Prostate gland (tissue), 2 donors: ENCODE measurements around the gene TIRAP. TPM values are rescaled to one million over a fixed set of nuclear protein-coding genes. Genes with fewer than 3 reads are reported as not detected.
"Not testable (repeated sequence)": the region's sequence is repeated elsewhere in the genome, so short reads cannot be mapped to it uniquely, and the experiment has no call there.

ENCODE experiments used
- DNase-seq: peaks from one replicate; pipeline ENCODE4 v3.0.0-alpha.2; 2019; ENCODE audit warnings: low spot score
- H3K27ac ChIP-seq, 2 donors: fragments of 200-600 bp; sonication (generic); 2 replicates each; pipeline ENCODE4 v1.5.1; 2017 to 2019
- H3K27me3 ChIP-seq: fragments of 200-600 bp; sonication (generic); replicated peaks from 2 replicates; pipeline ENCODE4 v1.5.1; 2019; ENCODE audit not compliant: insufficient read depth
- H3K36me3 ChIP-seq, 2 donors: fragments of 200-600 bp; sonication (generic); 1 replicate in 1 of 2; 2 replicates in 1 of 2; pipeline versions ENCODE4 v1.5.1 to v1.8.1; 2017 to 2019
- H3K4me1 ChIP-seq: fragments of 200-600 bp; sonication (generic); replicated peaks from 2 replicates; pipeline ENCODE4 v1.5.1; 2019
- H3K4me3 ChIP-seq, 2 donors: fragments of 200-600 bp; sonication (generic); 2 replicates each; pipeline ENCODE4 v1.5.1; 2017 to 2019
- H3K9me3 ChIP-seq: fragments of 200-600 bp; sonication (generic); 2 replicates; pipeline ENCODE4 v1.5.1; 2017
- CTCF ChIP-seq, 4 experiments: fragments of 200-600 bp in 2 of 4; fragments of 450-650 bp in 2 of 4; sonication (generic) in 2 of 4; IDR thresholded peaks; 1 replicate in 3 of 4; 2 replicates in 1 of 4; pipeline ENCODE4 v1.5.1; 2016 to 2019; ENCODE audit warnings: antibody characterized with exemption in 4 of 4, mild to moderate bottlenecking in 2 of 4, moderate library complexity in 2 of 4
- POLR2A ChIP-seq: fragments of 450-650 bp; IDR thresholded peaks from one replicate; pipeline ENCODE4 v1.6.1; 2016; ENCODE audit warnings: antibody characterized with exemption, mild to moderate bottlenecking
- POLR2AphosphoS5 ChIP-seq: sonication (generic); formaldehyde crosslinking; IDR thresholded peaks from one replicate; pipeline ENCODE4 v1.6.1; 2017; ENCODE audit warnings: antibody characterized with exemption
- WGBS: methylation state at CpG from one replicate; pipeline ENCODE4 v1.1.5; 2018; 5-methylcytosine and 5-hydroxymethylcytosine counted together
- intact Hi-C: fragments of 100-400 bp; cut with DNase I; formaldehyde crosslinking; loops from one replicate; pipeline ENCODE4 v1.14.2; 2022
- total RNA-seq, 2 donors: library from RNA; depleted of rRNA; stranded (reverse); fragments of >200 nt; gene quantifications; one replicate each; pipeline ENCODE4 v1.1.0, GENCODE V29; 2016

The TIRAP gene
- total RNA-seq, 2 donors from 2014 or later = 15.2 to 19.9 TPM

- Histone ChIP-seq H3K36me3 (no peaks in the 10 kb centered on the region), H3K4me3 (no peak overlapping the region), H3K9me3 (no peaks in the 10 kb centered on the region), H3K4me1 (no peaks in the 10 kb centered on the region), H3K27me3 (no peaks in the 10 kb centered on the region), H3K27ac (no peak overlapping the region)
- WGBS = 79% methylated on average over 1 of the region's 1 CpG
- DNase-seq = no peak
- intact Hi-C loops = no loop called here
- TF ChIP-seq POLR2A (no peak), CTCF (IDR thresholded peaks at IDR 0.05) (no peak), POLR2AphosphoS5 (no peak)
These were observed 28.1 kb upstream of the TIRAP start for GRCh38 chr11:126254819-126255218.

- H3K27me3 ChIP-seq, intact Hi-C loops, H3K9me3 ChIP-seq, DNase-seq, H3K4me1 ChIP-seq, H3K4me3 ChIP-seq, H3K27ac ChIP-seq, H3K36me3 ChIP-seq: not testable (repeated sequence)
- 95% methylated on average over 5 of the region's 5 CpGs for WGBS
These were observed 27.4 kb upstream of the TIRAP start for GRCh38 chr11:126255507-126255906.

GRCh38 chr11:126256216-126256615 is 26.7 kb upstream of the TIRAP start:
- Histone ChIP-seq H3K4me1 (no peaks in the 10 kb centered on the region), H3K4me3 (no peak overlapping the region), H3K36me3 (no peaks in the 10 kb centered on the region), H3K27me3 (no peaks in the 10 kb centered on the region), H3K9me3 (no peaks in the 10 kb centered on the region), H3K27ac (no peak overlapping the region)
- intact Hi-C loops = no loop called here
- no peak for DNase-seq
- 94% methylated on average over 4 of the region's 4 CpGs for WGBS
- TF ChIP-seq POLR2A = no peak
- no peak for TF ChIP-seq POLR2AphosphoS5

GRCh38 chr11:126257144-126257543 is 25.7 kb upstream of the TIRAP start:
- Histone ChIP-seq H3K36me3 (no peaks in the 10 kb centered on the region), H3K27ac (no peak overlapping the region), H3K4me3 (no peak overlapping the region), H3K4me1 (no peaks in the 10 kb centered on the region), H3K9me3 (no peaks in the 10 kb centered on the region), H3K27me3 (no peaks in the 10 kb centered on the region)
- TF ChIP-seq POLR2AphosphoS5 = no peak
- no peak for TF ChIP-seq POLR2A
- TF ChIP-seq CTCF (IDR thresholded peaks at IDR 0.05) = no peak
- WGBS = 96% methylated on average over 2 of the region's 2 CpGs
- DNase-seq = no peak
- intact Hi-C loops = no loop called here

GRCh38 chr11:126257764-126258163 is 25.1 kb upstream of the TIRAP start:
- no peak for DNase-seq
- no peak for TF ChIP-seq POLR2A
- TF ChIP-seq CTCF (IDR thresholded peaks at IDR 0.05) = no peak
- TF ChIP-seq POLR2AphosphoS5 = no peak
- H3K27me3 ChIP-seq = no peaks in the 10 kb centered on the region
- intact Hi-C loops = no loop called here
- H3K36me3 ChIP-seq = no peaks in the 10 kb centered on the region
- no peaks in the 10 kb centered on the region for H3K9me3 ChIP-seq
- WGBS = 90% methylated on average over 2 of the region's 2 CpGs
- no peak overlapping the region for H3K27ac ChIP-seq
- no peak overlapping the region for H3K4me3 ChIP-seq
- H3K4me1 ChIP-seq = no peaks in the 10 kb centered on the region

GRCh38 chr11:126262216-126262615 is 20.7 kb upstream of the TIRAP start:
- Histone ChIP-seq H3K27ac (no peak overlapping the region), H3K4me3 (no peak overlapping the region), H3K36me3 (peaks cover 3 to 21% of the 10 kb centered on the region in 2 donors), H3K27me3 (no peaks in the 10 kb centered on the region), H3K4me1 (no peaks in the 10 kb centered on the region), H3K9me3 (no peaks in the 10 kb centered on the region)
- 90% methylated on average over 6 of the region's 6 CpGs for WGBS
- DNase-seq = no peak
- TF ChIP-seq CTCF (IDR thresholded peaks at IDR 0.05) = no peak
- TF ChIP-seq POLR2AphosphoS5 = no peak
- no peak for TF ChIP-seq POLR2A
- intact Hi-C loops = no loop called here
